ENCODE data around the gene SPRYD3. TPM values are rescaled to one million over a fixed set of nuclear protein-coding genes. Genes with fewer than 3 reads are reported as not detected.

Gene SPRYD3
- total and polyA plus RNA-seq, 2 of the 4 experiments (the other 2 are of a cell fraction): 25.6 to 27.8 TPM

DNA sequence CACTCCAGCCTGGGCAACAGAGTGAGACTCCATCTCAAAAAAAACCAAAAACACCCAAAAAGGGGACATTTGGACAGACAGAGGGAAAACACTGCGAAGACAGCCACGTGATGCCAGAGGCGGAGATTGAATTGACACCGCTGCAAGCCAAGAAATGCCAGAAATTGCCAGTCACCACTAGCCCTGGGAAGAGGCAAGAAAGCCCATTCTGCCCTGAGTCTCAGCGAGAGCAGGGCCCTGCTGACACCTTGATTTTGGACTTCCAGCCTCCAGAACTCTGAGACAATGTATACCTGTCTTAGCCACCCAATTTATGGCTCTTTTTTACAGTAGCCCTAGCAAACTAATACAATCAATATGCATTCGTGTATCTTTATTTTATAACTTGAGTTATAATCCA is 10.9 kb upstream of the SPRYD3 start:
- Histone ChIP-seq H2BK5ac (ENCODE audit: low read depth, low read length, poor library complexity, severe bottlenecking) (no peak overlapping the region), H3K14ac (replicated peaks; ENCODE audit: low read depth, low read length) (no peak overlapping the region), H3K9me1 (ENCODE audit: insufficient read depth, low read length) (peaks cover 15% of the 10 kb centered on the region), H3K4me1 (ENCODE audit: control insufficient read depth, insufficient read depth, low read length) (peaks cover 7% of the 10 kb centered on the region), H3K27ac (ENCODE audit: insufficient read depth, low read length) (no peak overlapping the region), H4K91ac (ENCODE audit: insufficient read depth, low read depth, low read length) (no peak overlapping the region), H4K8ac (ENCODE audit: low read depth in 2 of 2, low read length in 2 of 2) (no peak overlapping the region), H3K79me1 (ENCODE audit: low read depth in 1 of 2, low read length in 2 of 2) (peaks cover 0 to 7% of the 10 kb centered on the region in 2 experiments; a peak in 2 of 4 replicates), H3K4me3 (ENCODE audit: insufficient read depth, low read depth, low read length) (no peak overlapping the region), H4K20me1 (ENCODE audit: insufficient read depth, low read length) (no peaks in the 10 kb centered on the region), H2AFZ (replicated peaks; ENCODE audit: low read length, poor library complexity) (no peak overlapping the region), H2BK15ac (ENCODE audit: low read depth, low read length) (no peak overlapping the region), H4K5ac (ENCODE audit: low read depth, low read length) (no peak overlapping the region), H3K18ac (ENCODE audit: low read depth, low read length) (no peak overlapping the region), H2BK120ac (ENCODE audit: low read depth, low read length) (no peak overlapping the region), H2BK20ac (ENCODE audit: low read depth, low read length) (no peak overlapping the region), H3K9ac (ENCODE audit: low read depth, low read length) (no peak overlapping the region), H3K56ac (ENCODE audit: extremely low read depth, insufficient read depth, low read length) (no peak overlapping the region), H3K4ac (ENCODE audit: low read depth, low read length) (no peak overlapping the region), H3K9me3 (ENCODE audit: control insufficient read depth, insufficient read depth, low read length) (no peaks in the 10 kb centered on the region), H2AK9ac (replicated peaks; ENCODE audit: low read depth, low read length, poor library complexity) (no peak overlapping the region), H2AK5ac (ENCODE audit: low read depth, low read length) (no peak overlapping the region), H3K4me2 (ENCODE audit: low read depth, low read length) (no peak overlapping the region), H3K27me3 (ENCODE audit: control insufficient read depth, insufficient read depth, low read length) (no peaks in the 10 kb centered on the region; the same call in 1 of the 2 replicates), H3K36me3 (ENCODE audit: control insufficient read depth, insufficient read depth, low read length) (no peaks in the 10 kb centered on the region), H3K23ac (ENCODE audit: low read depth, low read length) (no peak overlapping the region)
- in situ Hi-C loops (cut with MboI; ENCODE audit: low sequenced_read_pairs): no loop called here
- DNase-seq (no peak), ATAC-seq (ENCODE audit: low read depth) (no peak)
- intact Hi-C loops (cut with micrococcal nuclease): no loop called here
- no TSS peak for BruUV-seq (replicated peaks)
- ChIA-PET POLR2A (ENCODE audit: unreplicated experiment) (no interaction called here), CTCF (no interaction called here)
- dilution Hi-C loops (cut with HindIII; ENCODE audit: low sequenced_read_pairs, unreplicated experiment): no loop called here
- TF ChIP-seq, protein P1, sequence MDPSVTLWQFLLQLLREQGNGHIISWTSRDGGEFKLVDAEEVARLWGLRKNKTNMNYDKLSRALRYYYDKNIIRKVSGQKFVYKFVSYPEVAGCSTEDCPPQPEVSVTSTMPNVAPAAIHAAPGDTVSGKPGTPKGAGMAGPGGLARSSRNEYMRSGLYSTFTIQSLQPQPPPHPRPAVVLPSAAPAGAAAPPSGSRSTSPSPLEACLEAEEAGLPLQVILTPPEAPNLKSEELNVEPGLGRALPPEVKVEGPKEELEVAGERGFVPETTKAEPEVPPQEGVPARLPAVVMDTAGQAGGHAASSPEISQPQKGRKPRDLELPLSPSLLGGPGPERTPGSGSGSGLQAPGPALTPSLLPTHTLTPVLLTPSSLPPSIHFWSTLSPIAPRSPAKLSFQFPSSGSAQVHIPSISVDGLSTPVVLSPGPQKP (IDR thresholded peaks at IDR 0.05; ENCODE audit: borderline replicate concordance, low read depth, low read length): no peak
- TF ChIP-seq, protein P2, sequence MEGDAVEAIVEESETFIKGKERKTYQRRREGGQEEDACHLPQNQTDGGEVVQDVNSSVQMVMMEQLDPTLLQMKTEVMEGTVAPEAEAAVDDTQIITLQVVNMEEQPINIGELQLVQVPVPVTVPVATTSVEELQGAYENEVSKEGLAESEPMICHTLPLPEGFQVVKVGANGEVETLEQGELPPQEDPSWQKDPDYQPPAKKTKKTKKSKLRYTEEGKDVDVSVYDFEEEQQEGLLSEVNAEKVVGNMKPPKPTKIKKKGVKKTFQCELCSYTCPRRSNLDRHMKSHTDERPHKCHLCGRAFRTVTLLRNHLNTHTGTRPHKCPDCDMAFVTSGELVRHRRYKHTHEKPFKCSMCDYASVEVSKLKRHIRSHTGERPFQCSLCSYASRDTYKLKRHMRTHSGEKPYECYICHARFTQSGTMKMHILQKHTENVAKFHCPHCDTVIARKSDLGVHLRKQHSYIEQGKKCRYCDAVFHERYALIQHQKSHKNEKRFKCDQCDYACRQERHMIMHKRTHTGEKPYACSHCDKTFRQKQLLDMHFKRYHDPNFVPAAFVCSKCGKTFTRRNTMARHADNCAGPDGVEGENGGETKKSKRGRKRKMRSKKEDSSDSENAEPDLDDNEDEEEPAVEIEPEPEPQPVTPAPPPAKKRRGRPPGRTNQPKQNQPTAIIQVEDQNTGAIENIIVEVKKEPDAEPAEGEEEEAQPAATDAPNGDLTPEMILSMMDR (conservative IDR thresholded peaks at IDR 0.05; ENCODE audit: low read depth, low read length): no peak
- TF ChIP-seq MAZ (IDR thresholded peaks at IDR 0.05; ENCODE audit: borderline replicate concordance, low read depth, low read length): no peak
- 80% methylated on average over 1 of the region's 6 CpGs; no CpG with 5 or more reads in 1 of the 2 experiments for WGBS, 2 experiments (ENCODE audit: extremely low coverage in 2 of 2, insufficient read length in 1 of 2)

Measured in IMR-90 (cell line).